Dermis microvascular lymphatic vessel endothelial cell (primary cell): ENCODE results near the gene ZNF318. TPM values are rescaled to one million over a fixed set of nuclear protein-coding genes. Genes with fewer than 3 reads are reported as not detected.
"Not testable (repeated sequence)": the region's sequence is repeated elsewhere in the genome, so short reads cannot be mapped to it uniquely, and the experiment has no call there.

Experiments
- DNase-seq, 2 donors: peaks; one replicate each; pipeline versions ENCODE4 v3.0.0 to v3.0.0-alpha.2; 2010; ENCODE audit warnings: low read depth in 2 of 2
- total RNA-seq: library from RNA; depleted of rRNA; stranded (reverse); fragments of >200 nt; gene quantifications from 2 replicates; pipeline ENCODE4 v1.2.1, GENCODE V29; 2014

Gene ZNF318
- total RNA-seq, 1 donor from 2014 or later, result 4.0 TPM

- no peak for DNase-seq
These were observed 20.4 kb upstream of the ZNF318 start for GRCh38 chr6:43389730-43390295.

GRCh38 chr6:43386492-43386891 is 17.0 kb upstream of the ZNF318 start:
- peak; percentile 11 to 37 for DNase-seq

GRCh38 chr6:43383021-43383667 is 13.7 kb upstream of the ZNF318 start:
- DNase-seq, result no peak

GRCh38 chr6:43380858-43381257 is 11.4 kb upstream of the ZNF318 start:
- DNase-seq, result not testable (repeated sequence)

GRCh38 chr6:43378631-43379030 is 9.2 kb upstream of the ZNF318 start:
- no peak for DNase-seq

GRCh38 chr6:43377710-43378229 is 8.3 kb upstream of the ZNF318 start:
- no peak for DNase-seq

GRCh38 chr6:43376551-43376981 is 7.1 kb upstream of the ZNF318 start:
- no peak for DNase-seq

GRCh38 chr6:43375693-43376092 is 6.2 kb upstream of the ZNF318 start:
- no peak for DNase-seq

GRCh38 chr6:43373252-43373875 is 3.9 kb upstream of the ZNF318 start:
- DNase-seq, result no peak

GRCh38 chr6:43370003-43370580 is 645 bp upstream of the ZNF318 start:
- DNase-seq, result not testable (repeated sequence)

- peak in 1 of 2 donors; percentile 62 for DNase-seq
These were observed 937 bp downstream of the ZNF318 start for GRCh38 chr6:43368259-43369160.

GRCh38 chr6:43367245-43367984 is 2.0 kb downstream of the ZNF318 start:
- no peak for DNase-seq

- no peak for DNase-seq
These were observed 8.2 kb downstream of the ZNF318 start for GRCh38 chr6:43361269-43361668.

- DNase-seq, result no peak
These were observed 9.6 kb downstream of the ZNF318 start for GRCh38 chr6:43359831-43360230.

GRCh38 chr6:43359381-43359780 is 10.1 kb downstream of the ZNF318 start:
- no peak for DNase-seq

GRCh38 chr6:43355862-43356590 is 13.4 kb downstream of the ZNF318 start:
- peak; percentile 17 to 32 for DNase-seq

GRCh38 chr6:43351951-43352350 is 17.5 kb downstream of the ZNF318 start:
- DNase-seq, result not testable (repeated sequence)

- DNase-seq, result no peak
These were observed 22.0 kb downstream of the ZNF318 start for GRCh38 chr6:43347444-43347843.

- DNase-seq, result no peak
These were observed 22.4 kb downstream of the ZNF318 start for GRCh38 chr6:43347021-43347420.

- DNase-seq, result not testable (repeated sequence)
These were observed 23.2 kb downstream of the ZNF318 start for GRCh38 chr6:43346243-43346642.
